Glutamatergic neuron (in vitro differentiated cells): ENCODE data around the gene MARK3. TPM values are rescaled to one million over a fixed set of nuclear protein-coding genes. Genes with fewer than 3 reads are reported as not detected.

Source experiments
- DNase-seq: peaks from one replicate; pipeline ENCODE4 v3.0.0; 2022
- H3K27ac Mint-ChIP-seq: one replicate; pipeline ENCODE4 v1.8.0; 2020; ENCODE audit warnings: mild to moderate bottlenecking, mixed read lengths, inconsistent platforms; ENCODE audit not compliant: unreplicated experiment
- H3K27me3 Mint-ChIP-seq: one replicate; pipeline ENCODE4 v1.8.0; 2020; ENCODE audit warnings: mild to moderate bottlenecking, moderate library complexity, mixed read lengths, inconsistent platforms; ENCODE audit not compliant: unreplicated experiment
- H3K36me3 Mint-ChIP-seq: one replicate; pipeline ENCODE4 v1.8.0; 2020; ENCODE audit warnings: mild to moderate bottlenecking, mixed read lengths, inconsistent platforms; ENCODE audit not compliant: unreplicated experiment
- H3K4me1 Mint-ChIP-seq: one replicate; pipeline ENCODE4 v1.8.0; 2020; ENCODE audit warnings: mild to moderate bottlenecking, low read depth, mixed read lengths, inconsistent platforms; ENCODE audit not compliant: unreplicated experiment
- H3K4me3 Mint-ChIP-seq: one replicate; pipeline ENCODE4 v1.8.0; 2020; ENCODE audit warnings: mild to moderate bottlenecking, mixed read lengths, inconsistent platforms; ENCODE audit not compliant: unreplicated experiment
- H3K9me3 Mint-ChIP-seq: one replicate; pipeline ENCODE4 v1.8.0; 2020; ENCODE audit warnings: mild to moderate bottlenecking, moderate library complexity, mixed read lengths, inconsistent platforms; ENCODE audit not compliant: unreplicated experiment
- long read RNA-seq: library from polyadenylated mRNA; unstranded; transcript quantifications from one replicate; pipeline ENCODE4 v2.0.0, GENCODE V29; 2020; ENCODE audit not compliant: unreplicated experiment
- total RNA-seq: library from RNA; stranded (reverse); fragmentation: NEBNext Ultra II Directional; extraction: Animal tissue kit (Norgen Biotek cat#: 25700); gene quantifications from one replicate; pipeline ENCODE4 v1.2.1, GENCODE V29; 2021; ENCODE audit not compliant: unreplicated experiment
- TF ChIP-seq, protein P1 (sequence below): fragments of 200-600 bp; sonication (generic); IDR thresholded peaks from one replicate; pipeline ENCODE4 v1.5.0; 2021; ENCODE audit not compliant: partially characterized antibody, unreplicated experiment

The MARK3 gene
- total RNA-seq, result 110 TPM
- long read RNA-seq, partial matches to known transcripts, result 4 of 16 reads
- long read RNA-seq, other reads (novel, unspliced or antisense), result 4 of 16 reads

DNA sequence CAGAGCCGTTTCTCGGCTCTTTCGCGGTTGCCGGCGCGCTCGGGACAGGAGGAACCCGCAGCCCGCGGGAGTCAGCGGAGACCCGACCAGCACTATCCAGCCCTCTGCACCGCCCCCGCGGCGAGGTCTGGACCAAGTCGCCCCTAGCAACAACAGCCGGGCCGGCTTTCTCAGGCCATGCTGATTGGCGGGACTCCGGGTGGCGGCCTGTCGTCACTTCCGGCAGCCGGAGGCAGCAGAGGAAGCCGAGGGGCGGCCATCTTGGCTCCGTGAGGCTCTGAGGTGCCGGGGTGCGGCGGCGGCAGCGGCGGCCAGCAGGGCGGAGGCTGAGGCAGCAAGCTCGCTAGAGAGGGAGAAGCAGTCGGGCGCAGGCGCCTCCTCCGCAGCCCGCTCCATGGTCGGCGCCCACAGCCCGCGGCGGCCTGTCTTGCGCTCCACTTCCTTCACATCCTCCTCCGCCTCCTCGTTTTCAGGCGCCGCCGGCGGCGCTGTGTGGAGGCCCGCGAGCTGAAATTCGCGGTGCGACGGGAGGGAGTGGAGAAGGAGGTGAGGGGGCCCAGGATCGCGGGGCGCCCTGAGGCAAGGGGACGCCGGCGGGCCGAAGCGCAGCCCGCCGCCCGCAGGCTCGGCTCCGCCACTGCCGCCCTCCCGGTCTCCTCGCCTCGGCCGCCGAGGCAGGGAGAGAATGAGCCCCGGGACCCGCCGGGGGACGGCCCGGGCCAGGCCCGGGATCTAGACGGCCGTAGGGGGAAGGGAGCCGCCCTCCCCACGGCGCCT is at the start of gene MARK3:
TSS of gene MARK3 (plus strand) at position 264 of the 777 bp plus-strand sequence. CDS start 615 bp downstream, outside the sequence.
- peak within 1 kb of the TSS; percentile 99 for H3K27ac Mint-ChIP-seq
- H3K4me3 Mint-ChIP-seq, result peak within 1 kb of the TSS; percentile 98
- peaks cover 11% of the 10 kb centered on the region for H3K9me3 Mint-ChIP-seq
- TF ChIP-seq, protein P1, sequence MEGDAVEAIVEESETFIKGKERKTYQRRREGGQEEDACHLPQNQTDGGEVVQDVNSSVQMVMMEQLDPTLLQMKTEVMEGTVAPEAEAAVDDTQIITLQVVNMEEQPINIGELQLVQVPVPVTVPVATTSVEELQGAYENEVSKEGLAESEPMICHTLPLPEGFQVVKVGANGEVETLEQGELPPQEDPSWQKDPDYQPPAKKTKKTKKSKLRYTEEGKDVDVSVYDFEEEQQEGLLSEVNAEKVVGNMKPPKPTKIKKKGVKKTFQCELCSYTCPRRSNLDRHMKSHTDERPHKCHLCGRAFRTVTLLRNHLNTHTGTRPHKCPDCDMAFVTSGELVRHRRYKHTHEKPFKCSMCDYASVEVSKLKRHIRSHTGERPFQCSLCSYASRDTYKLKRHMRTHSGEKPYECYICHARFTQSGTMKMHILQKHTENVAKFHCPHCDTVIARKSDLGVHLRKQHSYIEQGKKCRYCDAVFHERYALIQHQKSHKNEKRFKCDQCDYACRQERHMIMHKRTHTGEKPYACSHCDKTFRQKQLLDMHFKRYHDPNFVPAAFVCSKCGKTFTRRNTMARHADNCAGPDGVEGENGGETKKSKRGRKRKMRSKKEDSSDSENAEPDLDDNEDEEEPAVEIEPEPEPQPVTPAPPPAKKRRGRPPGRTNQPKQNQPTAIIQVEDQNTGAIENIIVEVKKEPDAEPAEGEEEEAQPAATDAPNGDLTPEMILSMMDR, result no peak
- peak; percentile 98 for DNase-seq
- peaks cover 3% of the 10 kb centered on the region for H3K4me1 Mint-ChIP-seq
- peaks cover 8% of the 10 kb centered on the region for H3K27me3 Mint-ChIP-seq
- H3K36me3 Mint-ChIP-seq, result no peaks in the 10 kb centered on the region

DNA sequence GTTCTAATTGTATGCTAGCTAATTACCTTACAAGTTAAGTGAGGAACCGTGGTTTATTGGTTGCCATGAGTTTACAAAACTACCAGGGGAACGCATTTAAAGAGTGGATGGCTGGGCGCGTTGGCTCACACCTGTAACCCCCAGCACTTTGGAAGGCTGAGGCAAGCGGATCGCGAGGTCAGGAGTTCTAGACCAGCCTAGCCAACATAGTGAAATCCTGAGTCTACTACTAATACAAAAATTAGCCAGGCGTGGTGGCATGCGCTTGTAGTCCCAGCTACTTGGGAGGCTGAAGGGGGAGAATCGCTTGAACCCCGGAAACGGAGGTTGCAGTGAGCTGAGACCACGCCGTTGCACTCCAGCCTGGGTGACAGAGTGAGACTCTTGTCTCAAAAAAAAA is 49.0 kb upstream of the MARK3 start:
- TF ChIP-seq, protein P1, result no peak
- H3K36me3 Mint-ChIP-seq, result peaks cover 4% of the 10 kb centered on the region
- peak overlapping the region; percentile 98 for H3K4me3 Mint-ChIP-seq
- no peak for DNase-seq
- H3K9me3 Mint-ChIP-seq, result peaks cover 11% of the 10 kb centered on the region
- H3K4me1 Mint-ChIP-seq, result peaks cover 14% of the 10 kb centered on the region
- peak overlapping the region; percentile 28 for H3K27ac Mint-ChIP-seq
- H3K27me3 Mint-ChIP-seq, result peaks cover 9% of the 10 kb centered on the region

DNA sequence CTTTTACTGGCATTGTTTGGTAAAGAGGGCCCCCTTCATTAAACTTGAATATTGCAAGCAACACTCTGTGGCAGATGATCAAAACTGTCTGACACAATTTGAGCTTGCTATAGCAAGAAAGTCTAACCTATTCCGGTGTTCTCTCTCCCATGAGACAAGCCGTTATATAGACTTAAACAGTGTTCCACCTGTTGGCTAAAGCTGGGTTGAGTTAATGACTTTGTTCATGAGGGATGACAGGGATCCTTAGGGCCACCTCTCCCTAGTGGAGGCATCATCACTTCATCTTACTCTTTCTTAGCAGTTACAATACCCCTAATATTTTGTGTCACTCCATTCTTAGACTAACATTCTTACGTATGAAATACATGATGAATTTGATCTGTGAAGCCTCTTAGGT is 47.4 kb upstream of the MARK3 start:
- H3K9me3 Mint-ChIP-seq, result peaks cover 11% of the 10 kb centered on the region
- peaks cover 11% of the 10 kb centered on the region for H3K4me1 Mint-ChIP-seq
- H3K27ac Mint-ChIP-seq, result no peak overlapping the region
- TF ChIP-seq, protein P1, result no peak
- no peak overlapping the region for H3K4me3 Mint-ChIP-seq
- peaks cover 9% of the 10 kb centered on the region for H3K27me3 Mint-ChIP-seq
- DNase-seq, result no peak
- peaks cover 4% of the 10 kb centered on the region for H3K36me3 Mint-ChIP-seq

DNA sequence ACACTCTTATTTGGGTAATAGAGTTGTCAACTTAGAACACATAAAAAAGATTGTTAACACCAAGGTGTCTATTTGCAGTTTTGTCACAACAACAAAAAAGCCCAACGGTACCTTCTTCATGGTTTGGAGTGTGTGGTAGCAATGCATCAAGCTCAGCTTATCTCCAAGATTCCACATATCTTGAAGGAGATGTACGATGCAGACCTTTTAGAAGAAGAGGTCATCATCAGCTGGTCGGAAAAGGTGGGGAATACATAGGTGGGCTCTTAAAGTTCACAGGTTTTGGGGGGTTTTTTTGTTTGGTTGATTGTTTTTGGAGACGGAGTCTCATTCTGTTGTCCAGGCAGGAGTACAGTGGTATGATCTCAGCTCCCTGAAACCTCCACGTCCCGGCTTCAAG is 45.7 kb upstream of the MARK3 start:
- H3K27me3 Mint-ChIP-seq, result peaks cover 6% of the 10 kb centered on the region
- TF ChIP-seq, protein P1, result no peak
- DNase-seq, result no peak
- H3K4me3 Mint-ChIP-seq, result no peak overlapping the region
- H3K36me3 Mint-ChIP-seq, result peaks cover 4% of the 10 kb centered on the region
- H3K27ac Mint-ChIP-seq, result no peak overlapping the region
- peaks cover 8% of the 10 kb centered on the region for H3K9me3 Mint-ChIP-seq
- peaks cover 11% of the 10 kb centered on the region for H3K4me1 Mint-ChIP-seq
